ENCODE results near the gene BUB1B. TPM values are rescaled to one million over a fixed set of nuclear protein-coding genes. Genes with fewer than 3 reads are reported as not detected.

BUB1B gene
- total and polyA plus RNA-seq, 9 of the 15 experiments (the other 6 are each of a cell fraction or from before 2014, with no cell fraction given), result 28.7 to 113 (median 82.2) TPM

DNA sequence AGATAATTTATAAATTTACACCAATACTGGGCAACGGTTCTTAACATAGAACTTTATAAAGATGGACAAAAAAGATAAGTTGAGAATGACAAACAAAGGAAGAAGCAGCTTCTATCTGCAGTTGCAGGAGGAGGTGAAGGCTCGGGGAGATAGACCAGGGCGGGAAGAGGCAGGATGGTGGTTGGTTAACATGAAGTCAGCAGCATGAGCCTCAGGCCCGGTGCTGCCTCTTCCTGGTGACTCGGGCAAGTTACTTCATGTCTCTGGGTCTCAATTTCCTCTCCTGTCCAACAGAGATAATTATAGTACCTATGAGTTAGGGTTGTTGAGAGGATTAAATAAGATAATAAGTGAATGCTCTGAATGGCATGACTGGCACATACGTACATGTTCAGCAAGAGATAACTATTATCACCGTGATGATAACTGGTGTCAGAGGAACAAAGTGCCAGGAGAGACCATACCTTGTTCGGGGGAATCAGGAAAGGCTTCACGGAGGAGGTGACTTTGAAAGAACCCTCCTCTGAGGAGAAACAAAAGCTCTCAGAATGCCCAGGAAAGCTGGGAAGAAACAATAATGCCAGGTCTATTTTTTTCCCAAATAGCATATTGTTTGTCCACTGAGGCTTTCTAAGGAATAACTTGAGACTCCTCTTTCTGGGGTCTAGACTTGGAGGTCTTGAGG lies 82.4 kb downstream of the BUB1B start:
- ChIA-PET CTCF (ENCODE audit: low intra/inter-chr PET ratio) (interaction anchor here (0.6 kb wide), 1 partner anchor 457 kb away, joined by 3 read pairs; no protein-coding TSS in a partner anchor), POLR2A (interaction anchor here (1.0 to 2.1 kb wide), 5 partner anchors 10 to 22 kb away, joined by 3 to 8 read pairs (median 4); no protein-coding TSS in a partner anchor)
- peak overlapping the region; percentile 26 for H3K4me2 ChIP-seq (ENCODE audit: insufficient read depth, low read length)
- H3K4me3 ChIP-seq, result no peak overlapping the region
- H3K27ac ChIP-seq (ENCODE audit: extremely low read depth, low read depth, low read length), result no peak overlapping the region
- H3K9me3 ChIP-seq (replicated peaks; ENCODE audit: control insufficient read depth, insufficient read depth, low read depth, low read length), result no peaks in the 10 kb centered on the region
- H3K9ac ChIP-seq (ENCODE audit: insufficient read depth in 1 of 2, low read depth in 2 of 2, low read length in 2 of 2), result peak overlapping the region in 1 of 2 experiments; percentile 43; a peak in 1 of 4 replicates
- no TSS peak for BruUV-seq (replicated peaks)
- peak; percentile 52 to 72 (median 62) for DNase-seq (ENCODE audit: extremely low read depth in 1 of 4, low spot score in 3 of 4)
- no peaks in the 10 kb centered on the region for H3K9me1 ChIP-seq (ENCODE audit: control insufficient read depth, insufficient read depth, low read length)
- peak; percentile 68 for ATAC-seq
- H3K79me2 ChIP-seq (ENCODE audit: control insufficient read depth, insufficient read depth, low read length), result no peaks in the 10 kb centered on the region
- H3K36me3 ChIP-seq (ENCODE audit: control insufficient read depth, insufficient read depth, low read length), result no peaks in the 10 kb centered on the region
- peak overlapping the region; percentile 73 for H2AFZ ChIP-seq (ENCODE audit: low read depth, low read length)
- H4K20me1 ChIP-seq (replicated peaks; ENCODE audit: control insufficient read depth, insufficient read depth, low read length), result no peaks in the 10 kb centered on the region
- in situ Hi-C loops (cut with MboI) (no loop called here), intact Hi-C loops (cut with micrococcal nuclease) (no loop called here)
- H3K4me1 ChIP-seq (replicated peaks in 1 of 2; ENCODE audit: control insufficient read depth in 2 of 2, insufficient read depth in 2 of 2, low read length in 2 of 2), result peaks cover 24 to 42% of the 10 kb centered on the region in 2 experiments; a peak in 4 of 5 replicates
- 12% methylated on average over 9 of the region's 9 CpGs for WGBS (ENCODE audit: insufficient coverage, low coverage, missing lambda C conversion rate)
- peak; percentile 81 for FAIRE-seq
- H3K27me3 ChIP-seq (ENCODE audit: control insufficient read depth in 2 of 2, insufficient read depth in 2 of 2, low read length in 2 of 2), result peaks cover 0 to 17% of the 10 kb centered on the region in 2 experiments; a peak in 2 of 5 replicates
- TF ChIP-seq CXXC5 (CRISPR knock-in tag; IDR thresholded peaks at IDR 0.05) (no peak), MEIS2 (IDR thresholded peaks at IDR 0.05; ENCODE audit: partially characterized antibody) (peak; percentile 2), ATF7 (IDR thresholded peaks at IDR 0.05) (no peak), CTBP1 (IDR thresholded peaks at IDR 0.05; ENCODE audit: borderline replicate concordance) (peak; percentile 28; the same call in 1 of the 2 replicates), SMARCA5 (IDR thresholded peaks at IDR 0.05) (peak; percentile 62; the same call in 1 of the 2 replicates), MECOM (CRISPR knock-in tag; IDR thresholded peaks at IDR 0.05) (0 out of 2 replicates have a peak, but pooled peaks have one; percentile 17), TCF3 (CRISPR knock-in tag; IDR thresholded peaks at IDR 0.05) (peak; percentile 77)
- TF ChIP-seq, protein P1, sequence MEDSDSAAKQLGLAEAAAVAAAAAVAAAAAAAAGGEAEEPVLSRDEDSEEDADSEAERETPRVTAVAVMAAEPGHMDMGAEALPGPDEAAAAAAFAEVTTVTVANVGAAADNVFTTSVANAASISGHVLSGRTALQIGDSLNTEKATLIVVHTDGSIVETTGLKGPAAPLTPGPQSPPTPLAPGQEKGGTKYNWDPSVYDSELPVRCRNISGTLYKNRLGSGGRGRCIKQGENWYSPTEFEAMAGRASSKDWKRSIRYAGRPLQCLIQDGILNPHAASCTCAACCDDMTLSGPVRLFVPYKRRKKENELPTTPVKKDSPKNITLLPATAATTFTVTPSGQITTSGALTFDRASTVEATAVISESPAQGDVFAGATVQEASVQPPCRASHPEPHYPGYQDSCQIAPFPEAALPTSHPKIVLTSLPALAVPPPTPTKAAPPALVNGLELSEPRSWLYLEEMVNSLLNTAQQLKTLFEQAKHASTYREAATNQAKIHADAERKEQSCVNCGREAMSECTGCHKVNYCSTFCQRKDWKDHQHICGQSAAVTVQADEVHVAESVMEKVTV (CRISPR knock-in tag; IDR thresholded peaks at IDR 0.05), result no peak
- TF ChIP-seq, protein P2, sequence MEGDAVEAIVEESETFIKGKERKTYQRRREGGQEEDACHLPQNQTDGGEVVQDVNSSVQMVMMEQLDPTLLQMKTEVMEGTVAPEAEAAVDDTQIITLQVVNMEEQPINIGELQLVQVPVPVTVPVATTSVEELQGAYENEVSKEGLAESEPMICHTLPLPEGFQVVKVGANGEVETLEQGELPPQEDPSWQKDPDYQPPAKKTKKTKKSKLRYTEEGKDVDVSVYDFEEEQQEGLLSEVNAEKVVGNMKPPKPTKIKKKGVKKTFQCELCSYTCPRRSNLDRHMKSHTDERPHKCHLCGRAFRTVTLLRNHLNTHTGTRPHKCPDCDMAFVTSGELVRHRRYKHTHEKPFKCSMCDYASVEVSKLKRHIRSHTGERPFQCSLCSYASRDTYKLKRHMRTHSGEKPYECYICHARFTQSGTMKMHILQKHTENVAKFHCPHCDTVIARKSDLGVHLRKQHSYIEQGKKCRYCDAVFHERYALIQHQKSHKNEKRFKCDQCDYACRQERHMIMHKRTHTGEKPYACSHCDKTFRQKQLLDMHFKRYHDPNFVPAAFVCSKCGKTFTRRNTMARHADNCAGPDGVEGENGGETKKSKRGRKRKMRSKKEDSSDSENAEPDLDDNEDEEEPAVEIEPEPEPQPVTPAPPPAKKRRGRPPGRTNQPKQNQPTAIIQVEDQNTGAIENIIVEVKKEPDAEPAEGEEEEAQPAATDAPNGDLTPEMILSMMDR (IDR thresholded peaks at IDR 0.05 in 2 of 3, conservative IDR thresholded peaks at IDR 0.05 in 1 of 3; ENCODE audit: insufficient read depth in 2 of 3, low read depth in 1 of 3, low read length in 3 of 3), result peak; percentile 10 to 29 (median 14); a peak in 2 of 6 replicates

Data from K562 (cell line).